GM10266 (cell line): ENCODE measurements around the gene MCC.

Source experiments
- DNase-seq: peaks from one replicate; pipeline ENCODE4 v3.0.0; 2012; ENCODE audit errors: extremely low spot score
- CTCF ChIP-seq: IDR thresholded peaks from 2 replicates; pipeline ENCODE4 v1.5.1; 2012; ENCODE audit warnings: mild to moderate bottlenecking, low read depth; ENCODE audit not compliant: control insufficient read depth, insufficient read depth; ENCODE audit errors: missing control alignments

The MCC gene

GRCh38 chr5:113140837-113141671, 347.2 kb downstream of the MCC start:
- DNase-seq: no peak
- TF ChIP-seq CTCF: no peak

- DNase-seq: no peak
- TF ChIP-seq CTCF: no peak
Measured at GRCh38 chr5:113133211-113133975, 354.9 kb downstream of the MCC start.

- no peak for DNase-seq
- TF ChIP-seq CTCF: no peak
Measured at GRCh38 chr5:113132564-113132963, 355.7 kb downstream of the MCC start.

- no peak for TF ChIP-seq CTCF
- no peak for DNase-seq
Measured at GRCh38 chr5:113128641-113129330, 359.5 kb downstream of the MCC start.

- no peak for TF ChIP-seq CTCF
- no peak for DNase-seq
Measured at GRCh38 chr5:113128082-113128481, 360.2 kb downstream of the MCC start.

GRCh38 chr5:113127021-113127420, 361.2 kb downstream of the MCC start:
- no peak for DNase-seq
- no peak for TF ChIP-seq CTCF

GRCh38 chr5:113125371-113125770, 362.9 kb downstream of the MCC start:
- DNase-seq: no peak
- TF ChIP-seq CTCF: no peak
